Progenitor cell of endocrine pancreas (in vitro differentiated cells): ENCODE measurements around the gene AIFM1. TPM values are rescaled to one million over a fixed set of nuclear protein-coding genes. Genes with fewer than 3 reads are reported as not detected.

Experiments used
- DNase-seq: peaks from one replicate; pipeline ENCODE4 v3.0.0; 2021; ENCODE audit warnings: low spot score; ENCODE audit not compliant: unreplicated experiment
- H3K27ac Mint-ChIP-seq: 2 replicates; pipeline ENCODE4 v1.8.0; 2021; ENCODE audit warnings: mild to moderate bottlenecking, moderate library complexity, mixed read lengths
- H3K27me3 Mint-ChIP-seq: 2 replicates; pipeline ENCODE4 v1.8.0; 2021; ENCODE audit warnings: mixed read lengths
- H3K36me3 Mint-ChIP-seq: 2 replicates; pipeline ENCODE4 v1.8.0; 2022; ENCODE audit warnings: mixed read lengths; ENCODE audit not compliant: insufficient read depth
- H3K4me1 Mint-ChIP-seq: 2 replicates; pipeline ENCODE4 v1.8.0; 2021; ENCODE audit warnings: low read depth, mixed read lengths
- H3K4me3 Mint-ChIP-seq: 2 replicates; pipeline ENCODE4 v1.8.0; 2021; ENCODE audit warnings: low read depth, mild to moderate bottlenecking, moderate library complexity, mixed read lengths
- H3K9me3 Mint-ChIP-seq: 2 replicates; pipeline ENCODE4 v1.8.0; 2021; ENCODE audit warnings: low read depth, mixed read lengths
- total RNA-seq: library from RNA; stranded (reverse); gene quantifications from 2 replicates; pipeline ENCODE4 v1.2.1, GENCODE V29; 2021
- TF ChIP-seq, protein P1 (sequence below): fragments of 200-600 bp; sonication (generic); IDR thresholded peaks from one replicate; pipeline ENCODE4 v1.5.0; 2021; ENCODE audit warnings: antibody characterized with exemption, mild to moderate bottlenecking; ENCODE audit not compliant: unreplicated experiment

Gene AIFM1
- total RNA-seq, 1 donor from 2014 or later: 35.5 TPM

GRCh38 chrX:130162094-130162735, 3.4 kb downstream of the AIFM1 start:
- peaks cover 3% of the 10 kb centered on the region for H3K36me3 Mint-ChIP-seq
- H3K9me3 Mint-ChIP-seq: no peaks in the 10 kb centered on the region
- H3K4me1 Mint-ChIP-seq: peaks cover 11% of the 10 kb centered on the region
- TF ChIP-seq, protein P1, sequence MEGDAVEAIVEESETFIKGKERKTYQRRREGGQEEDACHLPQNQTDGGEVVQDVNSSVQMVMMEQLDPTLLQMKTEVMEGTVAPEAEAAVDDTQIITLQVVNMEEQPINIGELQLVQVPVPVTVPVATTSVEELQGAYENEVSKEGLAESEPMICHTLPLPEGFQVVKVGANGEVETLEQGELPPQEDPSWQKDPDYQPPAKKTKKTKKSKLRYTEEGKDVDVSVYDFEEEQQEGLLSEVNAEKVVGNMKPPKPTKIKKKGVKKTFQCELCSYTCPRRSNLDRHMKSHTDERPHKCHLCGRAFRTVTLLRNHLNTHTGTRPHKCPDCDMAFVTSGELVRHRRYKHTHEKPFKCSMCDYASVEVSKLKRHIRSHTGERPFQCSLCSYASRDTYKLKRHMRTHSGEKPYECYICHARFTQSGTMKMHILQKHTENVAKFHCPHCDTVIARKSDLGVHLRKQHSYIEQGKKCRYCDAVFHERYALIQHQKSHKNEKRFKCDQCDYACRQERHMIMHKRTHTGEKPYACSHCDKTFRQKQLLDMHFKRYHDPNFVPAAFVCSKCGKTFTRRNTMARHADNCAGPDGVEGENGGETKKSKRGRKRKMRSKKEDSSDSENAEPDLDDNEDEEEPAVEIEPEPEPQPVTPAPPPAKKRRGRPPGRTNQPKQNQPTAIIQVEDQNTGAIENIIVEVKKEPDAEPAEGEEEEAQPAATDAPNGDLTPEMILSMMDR: no peak
- H3K4me3 Mint-ChIP-seq: no peak overlapping the region
- DNase-seq: no peak
- no peaks in the 10 kb centered on the region for H3K27me3 Mint-ChIP-seq
- no peak overlapping the region for H3K27ac Mint-ChIP-seq

- Mint-ChIP-seq H3K4me3 (no peak overlapping the region), H3K27me3 (no peaks in the 10 kb centered on the region), H3K4me1 (peaks cover 9% of the 10 kb centered on the region), H3K36me3 (peaks cover 3% of the 10 kb centered on the region), H3K9me3 (peaks cover 3% of the 10 kb centered on the region), H3K27ac (no peak overlapping the region)
- TF ChIP-seq, protein P1: no peak
- DNase-seq: no peak
Measured at GRCh38 chrX:130159776-130160175, 5.9 kb downstream of the AIFM1 start.

- DNase-seq: no peak
- H3K27ac Mint-ChIP-seq: no peak overlapping the region
- H3K36me3 Mint-ChIP-seq: peaks cover 4% of the 10 kb centered on the region
- H3K27me3 Mint-ChIP-seq: no peaks in the 10 kb centered on the region
- H3K9me3 Mint-ChIP-seq: peaks cover 3% of the 10 kb centered on the region
- peaks cover 5% of the 10 kb centered on the region for H3K4me1 Mint-ChIP-seq
- TF ChIP-seq, protein P1: no peak
- no peak overlapping the region for H3K4me3 Mint-ChIP-seq
Measured at GRCh38 chrX:130158311-130158710, 7.3 kb downstream of the AIFM1 start.

GRCh38 chrX:130155564-130155963, 10.1 kb downstream of the AIFM1 start:
- Mint-ChIP-seq H3K36me3 (peaks cover 2% of the 10 kb centered on the region), H3K27ac (no peak overlapping the region), H3K4me1 (peaks cover 5% of the 10 kb centered on the region), H3K27me3 (no peaks in the 10 kb centered on the region), H3K9me3 (peaks cover 3% of the 10 kb centered on the region), H3K4me3 (no peak overlapping the region)
- no peak for DNase-seq
- TF ChIP-seq, protein P1: no peak

DNA sequence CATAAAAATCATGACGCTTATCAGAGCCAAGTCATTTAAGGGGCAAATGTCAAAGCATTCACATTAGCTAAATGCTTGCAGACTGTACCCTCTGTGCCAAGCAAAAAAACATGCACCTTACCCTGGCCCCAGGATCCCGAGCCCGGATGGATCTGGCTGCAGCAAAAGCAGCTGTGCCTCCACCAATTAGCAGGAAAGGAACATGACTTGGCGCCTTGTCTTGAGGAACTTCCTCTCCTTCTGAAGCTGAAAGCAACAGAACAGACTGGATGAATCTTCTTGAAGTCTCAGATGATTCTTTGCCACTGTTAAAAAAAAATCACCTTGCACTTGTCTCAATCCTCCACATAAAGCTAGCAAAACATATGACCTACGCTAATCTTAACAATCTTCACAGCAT, 18.0 kb downstream of the AIFM1 start:
- Mint-ChIP-seq H3K4me3 (no peak overlapping the region), H3K27ac (no peak overlapping the region), H3K36me3 (peaks cover 21% of the 10 kb centered on the region), H3K27me3 (no peaks in the 10 kb centered on the region), H3K9me3 (peaks cover 11% of the 10 kb centered on the region), H3K4me1 (no peaks in the 10 kb centered on the region)
- TF ChIP-seq, protein P1: no peak
- DNase-seq: no peak
